Psoas muscle (tissue), 8 donors: Measurements from ENCODE around the gene BCAS4. TPM values are rescaled to one million over a fixed set of nuclear protein-coding genes. Genes with fewer than 3 reads are reported as not detected.
A peak's percentile ranks its signal among the peaks of the same experiment; 100 is the strongest.

ENCODE experiments used
- ATAC-seq, 4 donors: fragments of 200-7000 bp; cut with Tn5 transposase; one replicate each; pipeline ENCODE4 v1.9.1; 2020; ENCODE audit warnings: moderate library complexity in 3 of 4, mild to moderate bottlenecking in 2 of 4
- DNase-seq, 2 donors: peaks; one replicate each; pipeline ENCODE4 v3.0.0-alpha.2; 2020
- H3K27ac ChIP-seq: fragments of 200-600 bp; one replicate; pipeline ENCODE4 v1.8.0; 2022
- H3K27me3 ChIP-seq, 3 donors: fragments of 200-600 bp in 1 of 3; one replicate each; pipeline versions ENCODE4 v1.6.1 to v1.8.0; 2013 to 2022; ENCODE audit warnings: low read length in 2 of 3, mild to moderate bottlenecking in 2 of 3, moderate library complexity in 1 of 3; ENCODE audit not compliant: insufficient read depth in 3 of 3
- H3K36me3 ChIP-seq, 2 donors: fragments of 200-600 bp in 1 of 2; one replicate each; pipeline versions ENCODE4 v1.6.1 to v1.8.0; 2013 to 2022; ENCODE audit warnings: low read depth in 1 of 2, mild to moderate bottlenecking in 1 of 2, moderate library complexity in 1 of 2; ENCODE audit not compliant: insufficient read depth in 1 of 2
- H3K4me1 ChIP-seq: fragments of 200-600 bp; one replicate; pipeline ENCODE4 v1.8.0; 2022
- H3K4me3 ChIP-seq: fragments of 200-600 bp; one replicate; pipeline ENCODE4 v1.8.0; 2022; ENCODE audit warnings: mild to moderate bottlenecking
- H3K9me3 ChIP-seq: fragments of 200-600 bp; one replicate; pipeline ENCODE4 v1.8.0; 2022
- CTCF ChIP-seq: fragments of 200-600 bp; IDR thresholded peaks from one replicate; pipeline ENCODE4 v1.8.0; 2022; ENCODE audit warnings: antibody characterized with exemption
- WGBS, 3 donors: extraction: QIAGEN DNeasy Blood & Tissue Kit; methylation state at CpG; one replicate each; pipeline versions ENCODE4 v1.1.6 to v1.1.7; 2013; 5-methylcytosine and 5-hydroxymethylcytosine counted together
- intact Hi-C, 2 donors: fragments of 100-400 bp; cut with DNase I; formaldehyde crosslinking; loops; one replicate each; pipeline versions ENCODE4 v1.11.0 to v1.14.2; 2022
- polyA plus RNA-seq, 3 donors: library from polyadenylated mRNA; stranded (reverse); fragments of 200-250 nt; gene quantifications; one replicate each; pipeline ENCODE4 v1.2.3, GENCODE V29; 2013
- total RNA-seq, 4 donors: library from RNA; stranded (reverse); fragmentation: NEBNext Ultra II Directional in 2 of 4; extraction: Animal tissue kit (Norgen Biotek cat#: 25700) in 2 of 4; gene quantifications; one replicate each; pipeline versions ENCODE4 v1.2.1 to v1.2.4, GENCODE V29; 2021 to 2023
- donor health status: healthy with polysubstance abuse.
- donor health status: DM: no; HTN: no; CAD: no; lungs with moderate emphysema.
- donor health status: Bipolar disorder and iron deficiency.
- donor health status: healthy.
- donor health status: DM: yes; HTN: yes; CAD: no.
- donor health status: DM: no; HTN: no; CAD: no.
- donor health status: DM: no; HTN: no; CAD: no.
- donor health status: DM: yes; HTN: yes; CAD: no.

BCAS4 gene
- total and polyA plus RNA-seq, 7 donors, result 0.24 to 1.9 (median 0.38) TPM

DNA sequence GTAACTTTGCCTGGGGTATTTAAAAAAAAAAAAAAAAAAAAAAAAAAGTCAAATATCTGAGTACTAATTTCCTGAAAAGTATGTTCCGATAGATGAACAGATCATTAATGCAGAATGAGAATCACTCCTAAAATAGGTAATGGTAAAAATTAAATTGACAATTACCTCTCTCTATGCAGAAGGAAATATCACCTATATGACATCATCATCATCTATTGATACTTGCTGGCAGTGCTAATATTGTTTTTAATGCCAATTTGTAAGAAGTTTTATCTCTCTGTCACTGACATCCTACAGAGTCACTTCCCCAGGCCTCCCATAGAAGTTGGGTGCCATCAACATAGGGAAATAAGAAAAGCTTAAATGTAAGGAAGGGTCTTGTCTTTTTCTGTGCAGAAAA, 106.4 kb downstream of the BCAS4 start:
- 94 to 98% (median 95%) methylated on average over 1 of the region's 1 CpG for WGBS, 3 donors
- ATAC-seq (no peak), DNase-seq (no peak)
- peaks cover 21 to 74% of the 10 kb centered on the region in 2 donors for H3K36me3 ChIP-seq
- H3K4me1 ChIP-seq, result peaks cover 10% of the 10 kb centered on the region
- intact Hi-C loops, result no loop called here
- H3K27ac ChIP-seq, result no peak overlapping the region
- no peaks in the 10 kb centered on the region for H3K27me3 ChIP-seq
- no peak for TF ChIP-seq CTCF
- no peaks in the 10 kb centered on the region for H3K9me3 ChIP-seq
- H3K4me3 ChIP-seq, result no peak overlapping the region

GRCh38 chr20:50903353-50904051, 108.6 kb downstream of the BCAS4 start:
- H3K9me3 ChIP-seq, result no peaks in the 10 kb centered on the region
- no peak for TF ChIP-seq CTCF
- intact Hi-C loops, result no loop called here
- no peak overlapping the region for H3K27ac ChIP-seq
- H3K4me1 ChIP-seq, result peaks cover 11% of the 10 kb centered on the region
- no peak for DNase-seq
- WGBS, 3 donors, result 78 to 80% (median 78%) methylated on average over 8 of the region's 8 CpGs
- peaks cover 13 to 52% of the 10 kb centered on the region in 2 donors for H3K36me3 ChIP-seq
- ATAC-seq, result no peak
- H3K27me3 ChIP-seq, result no peaks in the 10 kb centered on the region
- H3K4me3 ChIP-seq, result no peak overlapping the region

- DNase-seq (no peak), ATAC-seq (peak in 1 of 4 donors; percentile 42)
- Histone ChIP-seq H3K27ac (no peak overlapping the region), H3K9me3 (no peaks in the 10 kb centered on the region), H3K27me3 (no peaks in the 10 kb centered on the region), H3K4me1 (peaks cover 13% of the 10 kb centered on the region), H3K4me3 (no peak overlapping the region), H3K36me3 (peaks cover 12 to 46% of the 10 kb centered on the region in 2 donors)
- 55 to 72% (median 62%) methylated on average over 6 of the region's 6 CpGs for WGBS, 3 donors
- intact Hi-C loops, result no loop called here
- TF ChIP-seq CTCF, result no peak
Measured at GRCh38 chr20:50904067-50904570, 109.3 kb downstream of the BCAS4 start.

DNA sequence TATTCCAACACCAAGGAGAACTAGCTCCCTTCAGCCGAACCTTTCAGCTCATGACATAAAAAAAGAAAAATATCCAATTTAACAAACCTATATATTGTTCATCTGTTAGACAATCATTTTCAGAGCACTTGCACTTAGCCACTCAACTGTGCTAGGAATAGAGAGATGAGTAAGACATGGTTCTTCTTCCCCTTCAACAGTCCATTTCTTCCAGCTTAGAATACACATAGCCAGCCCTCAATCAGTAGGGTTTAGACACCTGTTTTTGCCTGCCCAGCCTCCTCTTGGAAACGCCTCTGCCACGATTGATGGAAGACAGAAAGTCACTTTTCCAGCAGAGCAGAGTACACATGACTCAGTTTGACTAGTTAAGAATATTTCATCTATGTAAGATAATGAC, 114.6 kb downstream of the BCAS4 start:
- Histone ChIP-seq H3K4me3 (no peak overlapping the region), H3K27ac (no peak overlapping the region), H3K4me1 (peaks cover 53% of the 10 kb centered on the region), H3K36me3 (no peaks in the 10 kb centered on the region), H3K27me3 (no peaks in the 10 kb centered on the region), H3K9me3 (no peaks in the 10 kb centered on the region)
- intact Hi-C loops, result no loop called here
- peak in 3 of 4 donors; percentile 39 to 54 (median 48) for ATAC-seq
- DNase-seq, result no peak
- 67 to 85% (median 69%) methylated on average over 3 of the region's 3 CpGs for WGBS, 3 donors
- TF ChIP-seq CTCF, result no peak
